VCaP (cell line): ENCODE results near the gene HOXC6.

ENCODE experiments used
- H3K27ac ChIP-seq: fragments of 450-650 bp; 2 replicates; pipeline ENCODE4 v1.5.1; 2017
- TF ChIP-seq, protein P1 (sequence below): fragments of 450-650 bp; conservative IDR thresholded peaks from 2 replicates; pipeline ENCODE4 v1.5.1; 2017; ENCODE audit warnings: mild to moderate bottlenecking, moderate library complexity

Gene HOXC6

DNA sequence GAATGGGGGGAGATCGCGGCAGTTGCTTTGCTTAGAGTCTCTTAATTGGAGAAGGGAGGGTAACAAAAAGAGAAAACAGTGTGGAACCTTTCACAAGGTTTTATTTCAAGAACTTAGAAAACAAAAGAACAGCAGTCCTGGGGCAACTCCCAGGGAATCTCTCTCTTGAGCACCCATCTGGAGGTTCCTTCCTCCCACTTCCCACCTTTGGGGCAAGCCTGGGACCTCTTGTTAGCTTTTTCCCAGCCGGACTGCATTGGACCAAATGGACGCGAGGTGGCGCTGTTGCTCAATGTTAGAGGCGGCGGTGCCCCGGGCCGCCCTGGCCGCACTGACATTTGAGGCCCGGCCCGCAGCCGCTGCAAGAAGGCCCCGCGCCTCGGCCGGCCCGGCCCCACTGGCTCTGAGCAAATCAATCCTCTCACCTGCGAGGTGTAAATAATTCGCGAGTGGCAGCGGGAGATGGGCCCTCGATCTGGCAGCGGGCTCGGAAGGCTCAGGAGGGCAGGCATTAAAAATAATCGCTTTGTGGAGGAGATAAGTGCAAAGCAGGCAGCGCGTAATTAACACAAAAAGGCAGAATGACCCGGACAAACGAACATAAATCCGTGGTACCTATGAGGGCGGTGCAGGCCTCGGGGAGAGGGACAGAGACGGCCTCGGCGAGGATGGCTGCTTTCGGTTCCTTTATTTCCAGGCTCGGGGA, 22.2 kb upstream of the HOXC6 start:
- H3K27ac ChIP-seq: peak overlapping the region; percentile 20; the same call in 1 of the 2 replicates
- TF ChIP-seq, protein P1, sequence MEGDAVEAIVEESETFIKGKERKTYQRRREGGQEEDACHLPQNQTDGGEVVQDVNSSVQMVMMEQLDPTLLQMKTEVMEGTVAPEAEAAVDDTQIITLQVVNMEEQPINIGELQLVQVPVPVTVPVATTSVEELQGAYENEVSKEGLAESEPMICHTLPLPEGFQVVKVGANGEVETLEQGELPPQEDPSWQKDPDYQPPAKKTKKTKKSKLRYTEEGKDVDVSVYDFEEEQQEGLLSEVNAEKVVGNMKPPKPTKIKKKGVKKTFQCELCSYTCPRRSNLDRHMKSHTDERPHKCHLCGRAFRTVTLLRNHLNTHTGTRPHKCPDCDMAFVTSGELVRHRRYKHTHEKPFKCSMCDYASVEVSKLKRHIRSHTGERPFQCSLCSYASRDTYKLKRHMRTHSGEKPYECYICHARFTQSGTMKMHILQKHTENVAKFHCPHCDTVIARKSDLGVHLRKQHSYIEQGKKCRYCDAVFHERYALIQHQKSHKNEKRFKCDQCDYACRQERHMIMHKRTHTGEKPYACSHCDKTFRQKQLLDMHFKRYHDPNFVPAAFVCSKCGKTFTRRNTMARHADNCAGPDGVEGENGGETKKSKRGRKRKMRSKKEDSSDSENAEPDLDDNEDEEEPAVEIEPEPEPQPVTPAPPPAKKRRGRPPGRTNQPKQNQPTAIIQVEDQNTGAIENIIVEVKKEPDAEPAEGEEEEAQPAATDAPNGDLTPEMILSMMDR: peak; percentile 93

DNA sequence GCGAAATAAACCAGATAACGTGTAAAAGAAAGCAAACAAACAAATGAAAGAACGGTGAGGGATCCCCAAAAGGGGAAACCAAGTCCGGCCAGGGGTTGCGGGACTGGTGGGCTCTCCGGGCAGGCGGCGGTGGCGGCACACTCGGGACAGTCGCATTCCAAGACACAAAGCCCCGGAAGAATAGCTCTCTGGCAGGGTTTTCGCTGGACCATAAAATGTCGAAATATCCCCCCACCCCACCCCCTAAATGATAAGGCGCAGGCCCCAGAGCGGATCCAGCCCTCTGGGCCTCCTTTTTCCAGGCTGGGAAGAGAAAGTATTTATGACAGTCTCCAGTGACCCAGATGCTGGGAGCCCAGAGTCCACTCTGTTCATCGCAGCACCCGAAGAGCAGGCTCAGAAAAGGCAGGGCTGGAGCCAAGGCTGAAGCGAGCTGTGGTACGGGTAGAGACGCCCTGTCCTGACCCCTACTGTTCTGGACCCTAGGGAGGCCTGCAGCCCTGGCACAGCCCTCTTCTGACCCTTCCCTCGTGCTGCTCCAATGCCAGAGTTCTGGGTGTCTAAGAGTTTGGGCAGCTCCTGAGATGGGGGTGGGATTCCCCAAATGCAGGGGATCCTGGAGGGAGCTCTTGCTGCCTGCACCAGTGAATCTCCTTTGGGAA, 21.6 kb upstream of the HOXC6 start:
- H3K27ac ChIP-seq: no peak overlapping the region; the same call in 1 of the 2 replicates
- TF ChIP-seq, protein P1: no peak

DNA sequence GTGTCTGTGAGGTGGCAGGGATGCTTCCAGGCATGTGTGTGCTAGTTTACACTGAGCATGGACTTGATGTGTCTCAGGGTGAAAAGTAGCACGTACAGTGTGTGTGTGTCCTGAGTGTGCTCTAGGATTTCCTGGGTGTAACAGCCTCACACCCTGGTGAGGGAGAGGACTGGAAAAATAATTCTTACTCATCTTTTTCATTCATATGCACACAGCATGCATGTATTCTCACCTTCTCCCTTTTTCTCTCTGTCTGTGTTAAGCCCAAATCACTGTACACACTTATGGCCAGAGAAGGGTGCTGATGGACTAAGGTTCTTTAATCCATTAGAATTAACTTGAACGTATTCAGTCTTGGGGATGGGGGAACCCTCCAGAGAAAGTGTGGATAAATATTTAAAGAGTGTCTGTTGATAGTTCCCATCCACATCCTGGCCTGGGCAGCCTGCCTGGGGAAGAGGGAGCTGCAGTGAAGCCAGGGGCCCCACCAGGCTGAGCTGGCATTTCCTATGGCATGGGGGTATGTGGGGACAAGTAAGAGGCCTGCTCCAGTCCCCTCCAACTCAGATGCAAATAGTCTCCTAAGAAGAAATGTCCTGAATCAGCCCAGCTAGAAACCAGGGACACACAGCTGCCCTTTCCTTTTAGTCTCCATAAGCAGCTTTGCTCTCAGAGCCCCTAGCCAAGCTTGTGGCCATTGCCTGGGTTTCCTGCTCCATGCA, 20.5 kb upstream of the HOXC6 start:
- TF ChIP-seq, protein P1: no peak
- no peak overlapping the region for H3K27ac ChIP-seq

DNA sequence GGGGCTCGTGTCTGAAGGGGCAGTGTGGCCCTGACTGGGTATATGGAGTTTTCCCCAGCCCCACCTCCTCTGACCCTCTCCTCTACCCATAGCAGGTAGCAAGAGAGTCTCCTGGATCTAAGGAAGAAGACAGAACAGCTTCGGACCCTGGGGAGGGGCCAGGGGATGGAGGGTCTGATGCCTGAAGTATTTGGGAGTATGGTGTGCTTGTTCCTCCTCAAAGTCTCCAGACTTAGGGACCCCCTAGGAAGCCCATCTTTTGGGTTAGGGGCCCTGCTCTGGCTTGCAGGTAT, 20.0 kb upstream of the HOXC6 start:
- TF ChIP-seq, protein P1: no peak
- no peak overlapping the region for H3K27ac ChIP-seq

DNA sequence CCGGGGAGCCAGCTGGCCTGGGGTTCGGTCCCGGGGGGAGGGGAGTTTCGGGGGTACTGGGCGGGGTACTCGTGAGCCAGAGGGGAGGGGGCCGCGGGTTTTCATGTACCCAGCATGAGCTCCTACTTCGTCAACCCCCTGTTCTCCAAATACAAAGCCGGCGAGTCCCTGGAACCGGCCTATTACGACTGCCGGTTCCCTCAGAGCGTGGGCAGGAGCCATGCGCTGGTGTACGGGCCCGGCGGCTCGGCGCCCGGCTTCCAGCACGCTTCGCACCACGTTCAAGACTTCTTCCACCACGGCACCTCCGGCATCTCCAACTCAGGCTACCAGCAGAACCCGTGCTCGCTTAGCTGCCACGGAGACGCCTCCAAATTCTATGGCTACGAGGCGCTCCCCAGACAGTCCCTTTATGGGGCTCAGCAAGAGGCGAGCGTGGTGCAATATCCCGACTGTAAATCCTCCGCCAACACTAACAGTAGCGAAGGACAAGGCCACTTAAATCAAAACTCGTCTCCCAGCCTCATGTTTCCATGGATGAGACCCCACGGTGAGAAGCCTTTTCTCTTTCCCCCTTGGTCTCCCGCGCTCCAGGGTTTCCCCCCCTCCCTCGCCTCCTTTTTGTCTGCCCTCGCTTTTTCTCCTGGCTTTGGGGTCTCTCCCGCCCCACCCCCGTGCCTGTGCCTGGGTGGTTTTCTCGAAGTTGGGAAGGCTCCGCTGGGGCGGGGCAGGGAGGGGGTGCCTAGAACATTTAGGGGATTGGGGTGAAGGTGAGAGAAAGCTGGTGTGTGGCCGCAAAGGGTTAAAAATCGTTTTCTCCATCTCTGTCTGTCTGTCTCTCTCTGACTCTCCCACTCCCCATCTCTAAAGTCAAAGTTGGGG, 18.8 kb upstream of the HOXC6 start:
- TF ChIP-seq, protein P1: no peak
- peak overlapping the region; percentile 53; the same call in 1 of the 2 replicates for H3K27ac ChIP-seq

DNA sequence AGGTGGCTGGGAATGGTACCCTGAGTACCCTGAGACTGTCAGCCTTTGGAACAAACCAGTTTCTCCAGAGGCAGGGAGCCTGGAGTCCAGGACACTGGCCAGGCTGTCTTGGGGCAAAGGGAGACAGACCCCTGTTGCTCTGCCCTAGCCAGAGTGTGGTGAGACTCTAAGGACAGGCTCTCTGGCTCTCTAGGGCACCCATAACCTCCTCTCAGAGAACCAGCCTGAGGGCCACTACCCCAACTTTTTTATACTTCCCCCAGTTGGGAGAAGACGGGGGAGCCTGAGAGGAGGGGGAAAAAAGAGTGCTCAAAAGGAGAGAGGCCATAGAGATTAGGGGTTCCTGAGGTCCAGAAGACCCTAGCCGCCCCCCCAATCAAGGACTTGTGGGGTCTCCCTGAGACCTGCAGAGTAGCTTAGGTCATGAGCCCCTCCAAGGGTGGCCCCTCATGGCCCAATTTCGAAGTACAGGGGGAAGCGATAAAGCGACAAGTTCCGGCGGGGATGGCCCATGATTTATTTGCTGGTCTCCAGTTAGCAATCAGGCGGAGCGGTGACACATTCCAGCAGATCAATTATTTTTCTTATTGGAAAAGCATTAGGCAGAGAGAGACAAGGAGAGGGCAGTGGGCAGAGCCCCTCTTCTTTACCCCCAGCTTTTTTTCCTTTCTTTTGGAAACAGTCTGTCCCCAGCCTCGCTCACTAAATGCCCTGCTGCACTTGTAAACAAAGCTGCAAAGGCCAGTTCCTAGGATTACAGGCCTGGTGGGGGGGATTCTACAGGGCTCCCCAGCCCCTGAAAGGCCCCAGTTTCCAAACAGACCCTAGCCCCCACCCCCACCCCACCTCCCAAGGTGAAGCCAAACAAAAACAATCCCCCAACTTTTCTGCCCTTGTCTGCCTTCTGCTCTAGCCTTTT, 17.9 kb upstream of the HOXC6 start:
- TF ChIP-seq, protein P1: no peak
- no peak overlapping the region for H3K27ac ChIP-seq
